Memory B cell (primary cell): ENCODE results near the gene TMEM151B.
A peak's percentile ranks its signal among the peaks of the same experiment; 100 is the strongest.

Source experiments
- ATAC-seq: fragments of 150-1000 bp; cut with Tn5 transposase; 2 replicates; pipeline ENCODE4 v1.10.0; 2021; ENCODE audit warnings: low read depth, mild to moderate bottlenecking, moderate library complexity
- DNase-seq, 2 donors: peaks; one replicate each; pipeline ENCODE4 v3.0.0; 2022; ENCODE audit warnings: low spot score in 2 of 2
- H3K27ac Mint-ChIP-seq: one replicate; pipeline ENCODE4 v1.8.0; 2022; ENCODE audit warnings: mild to moderate bottlenecking, moderate library complexity, mixed read lengths
- H3K27me3 Mint-ChIP-seq: one replicate; pipeline ENCODE4 v1.8.0; 2022; ENCODE audit warnings: mixed read lengths
- H3K36me3 Mint-ChIP-seq: one replicate; pipeline ENCODE4 v1.8.0; 2022; ENCODE audit warnings: mild to moderate bottlenecking, mixed read lengths
- H3K4me1 Mint-ChIP-seq: one replicate; pipeline ENCODE4 v1.8.0; 2022; ENCODE audit warnings: mixed read lengths
- H3K4me3 Mint-ChIP-seq: one replicate; pipeline ENCODE4 v1.8.0; 2022; ENCODE audit warnings: mild to moderate bottlenecking, moderate library complexity, mixed read lengths
- H3K9me3 Mint-ChIP-seq: one replicate; pipeline ENCODE4 v1.8.0; 2022; ENCODE audit warnings: mixed read lengths

Gene TMEM151B

DNA sequence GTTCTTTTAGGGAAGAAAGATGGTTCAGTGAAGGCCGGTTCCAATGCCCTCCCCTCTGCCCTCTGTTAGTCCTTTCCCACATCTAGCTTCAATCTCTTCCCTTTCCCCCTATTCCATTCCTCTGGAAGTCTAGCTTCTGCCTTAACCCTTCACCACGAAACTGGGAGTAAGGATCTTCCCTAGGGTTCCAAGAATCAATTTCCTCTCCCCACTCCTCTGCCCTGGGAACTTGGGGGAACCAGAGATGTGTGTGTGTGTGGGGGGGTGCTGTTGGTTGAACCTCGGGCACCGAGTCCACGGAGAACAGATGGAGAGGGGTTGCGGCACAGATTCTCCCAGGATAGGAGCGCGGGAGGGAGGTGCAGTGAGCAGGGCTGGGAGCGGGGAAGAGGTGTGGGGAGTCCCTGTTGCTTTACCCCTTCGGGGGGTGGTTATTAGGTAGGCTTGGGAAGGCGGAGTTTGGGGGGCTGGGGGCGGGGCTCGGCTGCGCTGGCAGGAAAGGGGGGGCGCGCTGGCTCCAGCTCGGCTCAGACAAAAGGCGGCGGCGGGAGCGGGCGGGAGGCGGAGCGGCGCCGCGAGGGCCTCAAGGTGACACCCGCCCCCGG, at the start of gene TMEM151B:
TSS of gene TMEM151B (plus strand) at position 530 of the 605 bp plus-strand sequence. CDS start 293 bp downstream, outside the sequence.
- Mint-ChIP-seq H3K27ac (no peak within 1 kb of the TSS), H3K4me1 (peaks cover 24% of the 10 kb centered on the region), H3K9me3 (no peaks in the 10 kb centered on the region), H3K4me3 (peak within 1 kb of the TSS; percentile 85), H3K36me3 (peaks cover 3% of the 10 kb centered on the region), H3K27me3 (peaks cover 27% of the 10 kb centered on the region)
- DNase-seq (no peak), ATAC-seq (no peak)

DNA sequence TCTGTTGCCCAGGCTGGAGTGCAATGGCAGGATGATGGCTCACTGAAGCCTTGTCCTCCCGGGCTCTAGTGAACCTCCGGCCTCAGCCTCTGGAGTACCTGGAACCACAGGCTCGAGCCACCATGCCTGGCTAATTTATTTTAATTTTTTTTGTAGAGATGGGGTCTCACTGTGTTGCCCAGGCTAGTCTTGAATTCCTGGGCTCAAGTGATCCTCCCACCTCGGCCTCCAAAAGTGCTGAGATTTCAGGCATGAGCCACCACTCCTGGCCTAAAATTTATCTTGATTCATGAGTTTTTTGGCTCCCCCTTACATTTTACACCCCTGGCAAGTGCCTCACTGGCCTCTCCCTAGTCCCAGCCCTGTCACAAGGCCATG, 49.3 kb upstream of the TMEM151B start:
- Mint-ChIP-seq H3K4me1 (peaks cover 30% of the 10 kb centered on the region), H3K9me3 (no peaks in the 10 kb centered on the region), H3K4me3 (peak overlapping the region; percentile 21), H3K27me3 (no peaks in the 10 kb centered on the region), H3K27ac (no peak overlapping the region), H3K36me3 (no peaks in the 10 kb centered on the region)
- ATAC-seq: no peak
- DNase-seq: no peak

DNA sequence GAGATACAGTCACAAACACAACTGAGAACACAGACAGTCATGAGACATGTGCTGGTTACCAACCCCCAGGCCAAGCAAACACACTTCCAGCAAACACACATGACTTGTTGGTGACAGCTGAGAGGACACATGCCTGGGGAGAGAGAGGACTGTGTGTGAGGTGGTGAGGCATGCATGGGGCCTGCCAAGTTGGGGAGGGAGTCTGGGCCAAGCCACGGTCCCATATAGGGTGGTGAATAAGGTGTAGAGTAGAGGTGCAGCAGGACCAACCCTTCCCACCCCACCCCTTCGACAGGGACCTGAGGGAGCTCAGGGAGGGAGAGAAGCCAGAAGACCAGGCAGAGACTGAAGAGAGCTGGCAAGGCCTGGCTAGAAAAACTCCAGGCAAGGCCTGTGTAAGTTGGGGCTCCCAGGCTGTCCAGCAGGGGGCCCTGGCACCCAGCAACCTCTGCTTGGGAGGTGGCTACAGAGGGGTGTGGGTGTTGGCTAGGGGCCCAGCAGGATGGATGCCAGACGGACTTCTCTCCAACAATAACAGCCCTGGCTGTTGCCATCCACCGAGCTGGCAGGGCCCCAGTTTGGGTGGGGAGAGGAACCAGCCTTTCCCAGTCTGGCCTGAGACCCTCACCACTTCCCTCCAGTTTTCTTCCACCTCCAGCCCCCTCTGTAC, 48.8 kb upstream of the TMEM151B start:
- Mint-ChIP-seq H3K27me3 (no peaks in the 10 kb centered on the region), H3K4me1 (peaks cover 30% of the 10 kb centered on the region), H3K27ac (no peak overlapping the region), H3K36me3 (no peaks in the 10 kb centered on the region), H3K9me3 (no peaks in the 10 kb centered on the region), H3K4me3 (peak overlapping the region; percentile 21)
- ATAC-seq (peak; percentile 61), DNase-seq (peak; percentile 64 to 68)

DNA sequence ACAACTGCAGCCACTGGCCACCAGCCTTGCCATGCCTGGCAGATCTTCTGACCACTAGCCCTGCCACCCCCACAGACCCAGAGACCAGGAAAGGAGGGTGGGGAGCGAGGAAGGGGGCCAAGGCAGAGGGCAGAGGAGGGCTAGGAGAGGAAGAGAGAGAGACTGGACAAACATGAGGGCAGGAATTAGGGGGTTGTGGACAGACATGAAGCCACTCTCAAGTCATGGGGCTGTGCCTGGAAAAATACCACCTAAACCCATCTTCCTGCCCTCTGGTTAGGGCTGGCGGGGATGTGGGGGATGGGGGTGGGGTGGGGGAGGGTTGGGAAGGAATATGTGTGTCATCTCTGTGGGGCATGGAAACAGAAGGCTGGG, 48.3 kb upstream of the TMEM151B start:
- ATAC-seq (no peak), DNase-seq (no peak)
- no peaks in the 10 kb centered on the region for H3K9me3 Mint-ChIP-seq
- H3K4me3 Mint-ChIP-seq: no peak overlapping the region
- H3K27ac Mint-ChIP-seq: no peak overlapping the region
- H3K27me3 Mint-ChIP-seq: no peaks in the 10 kb centered on the region
- peaks cover 30% of the 10 kb centered on the region for H3K4me1 Mint-ChIP-seq
- no peaks in the 10 kb centered on the region for H3K36me3 Mint-ChIP-seq

DNA sequence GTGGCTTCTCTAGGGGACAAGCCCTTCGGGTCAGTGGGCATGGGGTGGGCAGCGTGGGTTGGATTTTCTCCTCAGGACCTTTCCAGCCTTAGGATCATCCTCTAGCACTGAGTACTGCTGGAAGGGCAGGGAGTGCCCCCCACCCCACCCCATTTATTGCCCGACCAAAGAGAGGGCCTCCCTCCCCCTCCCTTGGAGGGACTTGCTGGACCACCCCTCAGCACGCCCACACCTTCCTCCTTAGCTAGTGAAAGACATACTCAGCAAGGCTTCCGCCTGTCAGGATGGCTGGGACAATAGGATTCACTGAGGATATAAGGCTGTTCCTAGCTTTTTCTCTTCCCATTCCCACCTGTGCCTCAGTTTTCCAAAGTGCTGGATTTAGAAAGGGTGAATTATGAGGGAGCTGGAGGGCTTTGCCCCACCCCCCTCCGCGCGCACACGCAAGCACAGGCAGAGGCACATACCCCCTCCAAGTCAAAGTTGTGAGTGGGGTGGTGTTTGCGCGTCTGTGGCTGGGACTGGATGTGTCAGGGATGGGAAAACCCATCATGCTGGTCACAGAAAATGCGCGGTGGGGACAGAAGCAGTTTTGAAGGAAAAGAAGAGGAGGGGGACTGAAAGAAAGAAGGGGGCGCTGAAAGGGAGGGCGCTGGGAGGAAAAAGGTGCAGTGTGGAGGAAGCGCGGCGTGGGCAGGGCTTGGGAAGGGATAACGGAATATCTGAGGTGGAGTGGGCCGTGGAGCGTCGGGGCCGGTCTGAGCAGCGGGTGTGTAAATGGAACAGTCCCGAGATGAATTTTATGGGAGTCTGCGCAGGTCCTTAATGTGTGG, 47.5 kb upstream of the TMEM151B start:
- no peak for DNase-seq

DNA sequence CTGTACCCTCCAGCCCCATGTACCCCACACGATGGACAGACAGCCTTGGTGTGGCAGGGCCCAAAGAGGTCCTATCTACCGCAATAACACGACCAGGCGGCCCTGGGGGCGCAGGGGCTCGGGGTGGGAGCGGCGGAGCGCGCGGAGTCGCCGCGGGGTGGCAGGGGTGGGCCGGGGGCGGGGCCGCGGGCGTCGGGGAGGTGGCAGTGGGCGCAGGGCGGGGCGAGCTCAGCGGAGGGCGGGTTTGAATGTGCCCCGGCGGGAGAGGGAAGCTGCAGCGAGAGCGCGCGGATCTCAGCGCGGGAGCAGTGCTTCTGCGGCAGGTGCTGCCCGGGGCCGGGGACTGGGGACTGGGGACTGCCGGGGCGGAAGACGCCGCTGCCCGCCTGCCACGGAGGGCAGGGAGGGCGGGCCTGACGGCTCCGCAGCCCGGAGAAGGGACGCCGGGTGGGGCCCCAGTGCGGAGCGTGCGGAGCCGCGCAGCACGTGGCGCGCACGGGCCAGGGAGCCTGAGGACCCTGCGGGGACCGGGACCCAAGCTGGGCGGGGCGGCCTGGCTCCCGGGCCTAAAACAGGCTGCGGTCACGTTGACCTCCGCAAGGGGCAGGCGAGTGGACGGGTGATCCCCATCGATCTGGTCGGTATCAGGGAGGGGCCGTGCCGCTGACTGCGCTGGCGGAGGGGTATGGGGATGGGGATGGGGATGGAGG, 46.8 kb upstream of the TMEM151B start, which contains the start of gene SLC29A1:
TSS of gene SLC29A1 (plus strand) at position 277 of the 710 bp plus-strand sequence. CDS start 3,719 bp downstream, outside the sequence.
- Mint-ChIP-seq H3K36me3 (no peaks in the 10 kb centered on the region), H3K4me3 (peak within 1 kb of the TSS; percentile 88), H3K27me3 (no peaks in the 10 kb centered on the region), H3K4me1 (peaks cover 27% of the 10 kb centered on the region), H3K27ac (peak within 1 kb of the TSS; percentile 63), H3K9me3 (no peaks in the 10 kb centered on the region)
- DNase-seq (peak; percentile 75 to 76), ATAC-seq (peak; percentile 83)

More for the DNA sequence above, 47.5 kb upstream of the TMEM151B start:
- peaks cover 30% of the 10 kb centered on the region for H3K4me1 Mint-ChIP-seq
- H3K27ac Mint-ChIP-seq: peak overlapping the region; percentile 63
- no peaks in the 10 kb centered on the region for H3K36me3 Mint-ChIP-seq
- peak; percentile 2 for ATAC-seq
- H3K27me3 Mint-ChIP-seq: no peaks in the 10 kb centered on the region
- H3K4me3 Mint-ChIP-seq: peak overlapping the region; percentile 88
- H3K9me3 Mint-ChIP-seq: no peaks in the 10 kb centered on the region

DNA sequence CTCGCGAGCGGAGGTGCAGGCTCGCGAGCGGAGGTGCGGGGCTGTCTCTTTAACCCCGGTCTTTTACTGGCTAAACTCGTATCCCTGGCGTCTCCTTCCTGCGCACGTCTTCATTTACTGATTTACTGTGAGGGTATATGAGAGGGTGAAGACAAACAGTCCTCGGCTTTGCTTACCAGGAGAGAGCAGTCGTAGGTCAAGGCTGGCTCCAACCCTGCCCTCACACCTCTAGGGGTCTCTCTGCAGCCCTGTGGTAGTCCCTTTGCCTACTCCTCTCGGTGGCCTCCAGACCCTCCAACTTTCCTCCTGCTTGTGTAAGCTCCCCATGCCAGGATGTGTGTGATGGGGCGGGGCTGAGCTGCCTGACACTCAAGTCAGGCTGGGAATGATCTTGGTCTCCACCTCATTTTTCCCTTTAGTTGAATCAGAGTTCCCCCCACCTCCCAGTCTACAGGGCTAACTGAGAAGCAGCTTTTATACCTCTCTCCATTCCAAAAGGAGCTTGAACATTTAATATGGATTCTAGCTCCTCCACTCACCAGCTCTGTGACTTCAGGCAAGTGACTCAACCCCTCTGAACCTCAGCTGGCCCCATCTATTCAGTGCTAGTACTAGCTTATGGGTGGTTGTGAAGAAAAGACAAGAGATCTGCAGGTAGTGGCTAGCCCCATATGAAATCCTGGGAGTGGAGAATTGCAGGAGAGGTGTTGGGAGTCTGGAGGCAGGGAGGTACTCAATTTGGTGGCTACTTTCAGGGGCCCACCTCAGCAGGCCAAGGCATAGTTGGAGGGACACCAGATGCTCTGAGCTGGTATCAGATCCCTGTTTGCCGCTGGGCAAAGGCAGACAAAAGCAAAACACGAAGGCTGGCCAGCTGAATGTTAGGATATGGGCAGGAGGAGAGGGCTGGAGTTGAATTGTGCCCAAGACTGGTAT, 46.0 kb upstream of the TMEM151B start:
- H3K4me3 Mint-ChIP-seq: peak overlapping the region; percentile 88
- no peak for DNase-seq

DNA sequence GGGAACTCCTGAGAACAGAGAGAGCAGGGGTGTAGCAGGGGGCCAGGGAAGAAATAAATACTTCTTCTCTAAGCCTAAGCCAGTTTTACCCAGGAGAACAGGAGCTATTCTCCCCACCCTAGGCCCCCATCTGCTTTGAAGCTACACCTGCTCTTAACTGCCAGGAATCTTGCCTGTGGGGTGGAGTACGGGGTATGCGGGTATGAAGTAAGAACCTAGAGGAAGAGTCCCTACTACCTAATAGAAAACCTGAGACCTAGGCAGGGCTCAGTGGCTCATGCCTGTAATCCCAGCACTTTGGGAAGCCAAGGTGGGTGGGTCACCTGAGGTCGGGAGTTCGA, 45.3 kb upstream of the TMEM151B start:
- H3K9me3 Mint-ChIP-seq: no peaks in the 10 kb centered on the region
- H3K4me3 Mint-ChIP-seq: no peak overlapping the region
- H3K4me1 Mint-ChIP-seq: peaks cover 21% of the 10 kb centered on the region
- ATAC-seq: no peak
- no peaks in the 10 kb centered on the region for H3K27me3 Mint-ChIP-seq
- DNase-seq: no peak
- H3K27ac Mint-ChIP-seq: no peak overlapping the region
- H3K36me3 Mint-ChIP-seq: no peaks in the 10 kb centered on the region

More for the DNA sequence above, 46.0 kb upstream of the TMEM151B start:
- Mint-ChIP-seq H3K36me3 (no peaks in the 10 kb centered on the region), H3K27ac (no peak overlapping the region), H3K4me1 (peaks cover 23% of the 10 kb centered on the region), H3K27me3 (no peaks in the 10 kb centered on the region), H3K9me3 (no peaks in the 10 kb centered on the region)
- no peak for ATAC-seq

DNA sequence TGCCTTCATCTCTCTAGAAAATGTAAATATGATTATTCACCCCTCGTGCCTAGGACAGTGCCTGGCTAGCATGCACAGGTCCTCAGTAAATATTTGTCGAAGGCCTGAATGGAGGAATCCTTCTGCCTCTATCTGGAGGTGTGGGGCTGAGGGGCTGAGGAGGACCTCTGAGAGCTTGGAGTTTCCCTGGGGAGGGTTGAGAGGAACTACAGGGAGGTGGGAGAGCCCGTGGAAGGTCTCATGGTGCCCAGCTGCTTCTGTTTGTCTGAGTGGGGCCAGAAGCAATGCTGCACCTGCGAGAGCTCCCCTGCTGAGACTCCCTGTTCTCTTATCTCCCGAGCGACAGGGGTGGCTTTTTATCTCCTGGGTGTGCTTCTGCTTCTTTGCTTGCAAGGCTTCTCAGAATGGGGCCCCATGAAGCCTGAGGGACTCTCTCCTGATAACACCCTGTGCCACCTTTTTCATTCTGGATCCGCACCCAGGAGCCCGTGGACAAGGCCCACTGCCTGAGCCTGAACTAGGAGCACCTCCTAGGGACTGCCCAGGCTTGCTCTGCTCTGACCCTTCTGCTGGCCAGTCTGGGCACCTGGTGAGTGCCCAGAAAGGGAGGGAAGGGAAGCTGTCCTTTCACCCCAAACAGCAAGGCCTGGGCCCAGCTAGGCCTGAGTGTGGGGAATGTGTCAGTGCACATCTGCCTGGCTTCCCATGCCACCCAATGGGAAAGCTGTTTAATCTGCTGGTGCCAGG, 44.5 kb upstream of the TMEM151B start:
- Mint-ChIP-seq H3K9me3 (no peaks in the 10 kb centered on the region), H3K36me3 (no peaks in the 10 kb centered on the region), H3K27me3 (no peaks in the 10 kb centered on the region), H3K27ac (no peak overlapping the region), H3K4me1 (peaks cover 21% of the 10 kb centered on the region), H3K4me3 (no peak overlapping the region)
- DNase-seq (no peak), ATAC-seq (no peak)

DNA sequence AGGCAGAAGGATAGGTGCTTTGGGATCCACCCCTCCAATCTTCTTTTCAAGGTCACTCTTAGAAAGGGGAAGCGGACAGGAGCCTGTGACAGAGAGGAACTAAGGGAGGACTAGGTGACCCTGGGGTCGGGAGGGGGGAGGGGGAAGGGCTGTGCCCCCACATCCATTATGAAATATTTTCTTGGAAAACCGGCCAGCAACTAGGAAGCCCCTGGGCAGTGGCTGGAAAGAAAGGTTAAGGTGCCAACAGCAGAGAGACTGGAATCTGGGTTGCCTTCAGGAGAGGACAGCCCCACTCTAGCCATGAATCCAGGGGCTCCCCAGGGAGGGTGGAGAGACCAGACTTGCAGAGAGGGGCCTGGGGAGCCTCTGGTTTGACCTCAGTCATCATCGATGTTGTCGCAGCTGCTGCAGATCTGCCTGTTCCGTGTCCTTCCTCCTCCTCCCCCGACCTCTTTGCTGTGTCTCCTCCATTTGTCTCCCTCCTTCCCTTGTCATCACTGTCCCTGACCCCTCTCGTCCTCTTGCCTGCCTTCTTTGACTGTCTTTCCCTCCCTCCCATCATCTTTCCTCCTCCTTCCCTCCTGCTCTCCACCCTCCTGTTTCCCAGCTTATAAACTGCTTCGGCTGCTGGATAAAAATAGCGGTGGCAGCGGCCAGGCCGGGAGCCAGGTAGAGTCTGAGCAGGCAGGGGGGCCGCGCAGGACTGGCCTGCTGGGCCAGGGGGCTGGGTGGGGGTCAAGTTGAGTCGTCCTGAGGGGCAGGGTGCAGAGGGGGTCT, 43.7 kb upstream of the TMEM151B start:
- no peak overlapping the region for H3K4me3 Mint-ChIP-seq
- peaks cover 17% of the 10 kb centered on the region for H3K4me1 Mint-ChIP-seq
- DNase-seq (no peak), ATAC-seq (no peak)
- H3K27me3 Mint-ChIP-seq: no peaks in the 10 kb centered on the region
- H3K36me3 Mint-ChIP-seq: no peaks in the 10 kb centered on the region
- H3K27ac Mint-ChIP-seq: no peak overlapping the region
- H3K9me3 Mint-ChIP-seq: no peaks in the 10 kb centered on the region

DNA sequence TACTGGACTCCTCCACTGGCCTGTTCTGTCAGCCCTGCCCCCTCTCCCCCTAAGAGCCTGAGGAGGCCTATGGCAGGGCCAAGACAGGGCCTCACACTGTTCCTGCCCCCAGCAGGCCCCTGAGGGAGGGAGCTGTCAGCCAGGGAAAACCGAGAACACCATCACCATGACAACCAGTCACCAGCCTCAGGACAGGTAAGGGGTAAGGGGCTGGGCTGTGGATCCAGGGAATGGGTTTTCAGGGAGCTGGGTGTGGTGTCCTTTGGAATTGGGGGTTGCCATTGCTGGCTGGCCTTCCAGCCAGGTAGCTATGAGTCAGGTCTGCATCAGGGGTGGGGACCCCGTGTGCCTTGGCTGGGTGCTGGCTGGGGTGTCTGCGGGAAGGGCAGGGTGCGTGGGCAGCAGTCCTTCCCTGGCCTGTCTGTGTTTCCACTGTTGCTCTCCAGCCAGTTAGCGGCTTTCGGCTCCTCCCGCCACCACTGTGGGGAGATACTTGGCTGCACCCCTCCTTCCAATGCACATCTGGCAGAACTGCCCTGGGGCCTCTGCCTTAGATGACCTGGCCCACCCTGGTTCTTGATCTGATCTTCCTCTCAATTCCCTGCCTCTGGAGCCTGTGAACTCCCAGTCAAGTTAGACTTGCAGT, 43.0 kb upstream of the TMEM151B start:
- ATAC-seq: no peak
- Mint-ChIP-seq H3K4me3 (no peak overlapping the region), H3K4me1 (peaks cover 15% of the 10 kb centered on the region)

DNA sequence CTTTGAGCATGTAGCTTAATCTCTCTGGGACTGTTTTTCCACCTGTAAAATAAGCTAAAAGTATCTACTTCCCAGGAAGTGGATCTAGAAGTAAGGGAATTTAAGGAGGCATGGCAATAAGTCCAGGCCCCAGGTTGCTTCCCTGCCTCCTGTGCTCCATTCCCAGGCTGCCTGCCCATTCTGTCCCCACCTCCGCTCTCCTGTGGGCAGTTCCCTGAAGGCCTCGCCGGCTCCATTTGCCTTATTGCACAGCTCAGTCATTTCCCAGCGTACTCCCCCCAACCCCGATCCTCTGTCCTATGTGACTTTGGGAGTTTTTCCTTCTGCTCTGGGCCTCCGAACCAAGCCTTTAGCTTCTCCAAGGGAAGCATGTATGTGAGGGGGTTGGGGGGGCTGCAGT, 42.2 kb upstream of the TMEM151B start:
- peaks cover 9% of the 10 kb centered on the region for H3K4me1 Mint-ChIP-seq
- H3K27ac Mint-ChIP-seq: no peak overlapping the region
- H3K9me3 Mint-ChIP-seq: no peaks in the 10 kb centered on the region
- ATAC-seq (no peak), DNase-seq (no peak)
- no peaks in the 10 kb centered on the region for H3K36me3 Mint-ChIP-seq
- H3K27me3 Mint-ChIP-seq: no peaks in the 10 kb centered on the region
- no peak overlapping the region for H3K4me3 Mint-ChIP-seq

More for the DNA sequence above, 43.0 kb upstream of the TMEM151B start:
- Mint-ChIP-seq H3K27ac (no peak overlapping the region), H3K27me3 (no peaks in the 10 kb centered on the region), H3K36me3 (no peaks in the 10 kb centered on the region), H3K9me3 (no peaks in the 10 kb centered on the region)
- no peak for DNase-seq
